ENCODE data around the gene TAF5L. TPM values are rescaled to one million over a fixed set of nuclear protein-coding genes. Genes with fewer than 3 reads are reported as not detected.

Gene TAF5L
- polyA plus RNA-seq, 1 experiment = 17.3 TPM

DNA sequence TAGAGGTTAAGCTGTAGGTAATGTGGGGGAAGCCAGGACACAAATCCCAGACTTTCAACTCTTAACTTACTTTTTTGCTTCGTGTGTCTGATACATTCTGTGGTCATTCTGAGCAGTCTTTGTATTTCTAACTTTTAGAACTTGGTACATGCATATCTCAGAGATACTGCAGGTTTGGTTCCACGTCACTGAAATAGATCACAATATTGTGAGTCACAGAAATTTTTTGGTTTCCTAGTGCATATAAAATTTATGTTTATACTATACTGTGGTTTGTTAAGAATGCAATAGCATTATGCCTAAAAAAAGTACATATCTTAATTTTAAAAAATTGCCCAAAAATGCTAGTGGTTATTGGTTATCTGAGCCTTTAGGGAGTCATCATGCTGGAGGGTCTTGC lies 3.3 kb upstream of the TAF5L start:
- CTCF ChIA-PET = interaction anchor here (0.9 to 1.0 kb wide), 2 partner anchors 70 to 71 kb away, joined by 4 read pairs; partner anchors contain the start of gene ABCB10
- no peaks in the 10 kb centered on the region for H3K27me3 ChIP-seq (ENCODE audit: control insufficient read depth, insufficient read depth, low read length)
- H3K9me3 ChIP-seq (ENCODE audit: control insufficient read depth, insufficient read depth, low read length) = peaks cover 3% of the 10 kb centered on the region; the same call in 1 of the 2 replicates
- POLR2A ChIA-PET = no interaction called here
- peak overlapping the region; percentile 25 for H3K27ac ChIP-seq (ENCODE audit: low read depth, low read length)
- TF ChIP-seq, protein P1, sequence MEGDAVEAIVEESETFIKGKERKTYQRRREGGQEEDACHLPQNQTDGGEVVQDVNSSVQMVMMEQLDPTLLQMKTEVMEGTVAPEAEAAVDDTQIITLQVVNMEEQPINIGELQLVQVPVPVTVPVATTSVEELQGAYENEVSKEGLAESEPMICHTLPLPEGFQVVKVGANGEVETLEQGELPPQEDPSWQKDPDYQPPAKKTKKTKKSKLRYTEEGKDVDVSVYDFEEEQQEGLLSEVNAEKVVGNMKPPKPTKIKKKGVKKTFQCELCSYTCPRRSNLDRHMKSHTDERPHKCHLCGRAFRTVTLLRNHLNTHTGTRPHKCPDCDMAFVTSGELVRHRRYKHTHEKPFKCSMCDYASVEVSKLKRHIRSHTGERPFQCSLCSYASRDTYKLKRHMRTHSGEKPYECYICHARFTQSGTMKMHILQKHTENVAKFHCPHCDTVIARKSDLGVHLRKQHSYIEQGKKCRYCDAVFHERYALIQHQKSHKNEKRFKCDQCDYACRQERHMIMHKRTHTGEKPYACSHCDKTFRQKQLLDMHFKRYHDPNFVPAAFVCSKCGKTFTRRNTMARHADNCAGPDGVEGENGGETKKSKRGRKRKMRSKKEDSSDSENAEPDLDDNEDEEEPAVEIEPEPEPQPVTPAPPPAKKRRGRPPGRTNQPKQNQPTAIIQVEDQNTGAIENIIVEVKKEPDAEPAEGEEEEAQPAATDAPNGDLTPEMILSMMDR (IDR thresholded peaks at IDR 0.05; ENCODE audit: low read depth, low read length) = no peak
- no peak overlapping the region for H3K4me3 ChIP-seq (ENCODE audit: low read depth, low read length)
- no peak for DNase-seq (ENCODE audit: low read depth, low spot score)

DNA sequence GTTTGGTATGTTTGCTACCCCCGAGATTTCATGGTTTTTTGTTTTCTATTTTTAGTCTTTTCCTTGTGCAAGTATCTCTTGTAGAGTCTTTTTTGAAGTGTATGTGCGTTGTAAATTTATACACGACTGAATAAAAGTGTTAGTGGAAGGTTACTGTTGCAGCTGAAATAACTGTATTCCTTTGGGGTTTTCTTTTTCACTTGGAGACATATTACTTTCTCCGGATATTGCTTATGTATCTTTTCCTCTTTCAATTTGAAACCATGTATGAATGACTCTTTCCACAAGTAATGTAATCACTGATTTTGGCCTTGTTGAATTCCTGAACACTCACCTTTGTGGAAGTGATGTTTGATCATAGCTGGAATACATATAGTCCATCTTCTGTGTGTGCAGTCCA lies 1.1 kb upstream of the TAF5L start:
- H3K4me3 ChIP-seq (ENCODE audit: low read depth, low read length) = peak overlapping the region; percentile 93
- H3K27me3 ChIP-seq (ENCODE audit: control insufficient read depth, insufficient read depth, low read length) = no peaks in the 10 kb centered on the region
- CTCF ChIA-PET = interaction anchor here (0.6 to 3.0 kb wide), 3 partner anchors 68 to 343 kb away, joined by 3 to 18 read pairs (median 4); partner anchors contain the start of gene ABCB10
- H3K27ac ChIP-seq (ENCODE audit: low read depth, low read length) = no peak overlapping the region
- POLR2A ChIA-PET = interaction anchor here (1.4 kb wide), 1 partner anchor 68 kb away, joined by 10 read pairs; the partner anchor contains the start of gene ABCB10
- TF ChIP-seq, protein P1 (IDR thresholded peaks at IDR 0.05; ENCODE audit: low read depth, low read length) = no peak
- no peak for DNase-seq (ENCODE audit: low read depth, low spot score)
- H3K9me3 ChIP-seq (ENCODE audit: control insufficient read depth, insufficient read depth, low read length) = peaks cover 3% of the 10 kb centered on the region; the same call in 1 of the 2 replicates

DNA sequence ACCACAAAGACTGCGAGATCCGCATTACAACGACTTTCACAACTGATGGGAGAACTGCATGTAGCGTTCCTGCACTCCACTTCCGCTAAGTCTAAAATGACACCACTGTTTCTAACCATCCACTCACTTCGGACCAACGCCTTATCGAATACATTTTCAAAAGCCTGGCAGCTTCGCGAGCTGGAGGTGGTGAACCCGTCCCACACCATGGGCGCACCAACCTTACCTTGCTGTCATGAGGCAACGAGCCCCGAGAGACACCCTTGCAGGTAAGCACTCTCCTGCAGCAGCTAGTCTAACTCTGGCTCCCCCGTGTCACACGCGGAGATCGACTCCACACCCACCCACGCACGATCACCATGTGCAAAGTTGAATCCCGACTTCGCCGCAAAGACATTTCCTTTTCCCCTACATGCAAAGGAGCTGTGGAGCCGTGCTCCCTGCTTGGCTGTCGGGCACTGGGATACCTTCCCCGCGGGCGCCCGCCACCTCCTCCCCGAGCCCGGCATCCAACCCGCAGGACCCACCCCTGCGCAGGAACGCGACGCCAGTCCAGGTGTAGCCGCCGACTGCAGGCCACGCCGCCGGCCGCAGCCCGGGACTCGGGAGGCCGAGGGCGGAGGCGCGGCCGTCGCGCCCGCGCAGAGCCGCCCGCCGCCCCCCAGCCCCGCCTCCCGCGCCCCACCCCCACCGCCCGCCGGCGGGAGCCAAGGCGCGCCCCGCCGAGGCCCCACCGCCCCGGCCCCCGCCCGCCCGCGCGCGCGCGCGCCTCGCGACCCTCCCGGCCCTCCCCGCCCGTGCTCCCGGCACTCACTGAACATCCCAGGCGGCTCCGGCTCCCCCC lies 629 bp downstream of the TAF5L start:
- TF ChIP-seq, protein P1 (IDR thresholded peaks at IDR 0.05; ENCODE audit: low read depth, low read length) = no peak
- Histone ChIP-seq H3K9me3 (ENCODE audit: control insufficient read depth, insufficient read depth, low read length) (peaks cover 3% of the 10 kb centered on the region; the same call in 1 of the 2 replicates), H3K27ac (ENCODE audit: low read depth, low read length) (peak overlapping the region; percentile 23), H3K27me3 (ENCODE audit: control insufficient read depth, insufficient read depth, low read length) (no peaks in the 10 kb centered on the region), H3K4me3 (ENCODE audit: low read depth, low read length) (peak overlapping the region; percentile 92)
- no peak for DNase-seq (ENCODE audit: low read depth, low spot score)
- CTCF ChIA-PET = interaction anchor here (0.6 to 2.4 kb wide), 2 partner anchors 10 to 67 kb away, joined by 3 to 15 read pairs; partner anchors contain the start of gene ABCB10
- POLR2A ChIA-PET = interaction anchor here (1.2 to 1.4 kb wide), 3 partner anchors 29 to 67 kb away, joined by 4 to 10 read pairs (median 5); partner anchors contain the start of gene ABCB10

DNA sequence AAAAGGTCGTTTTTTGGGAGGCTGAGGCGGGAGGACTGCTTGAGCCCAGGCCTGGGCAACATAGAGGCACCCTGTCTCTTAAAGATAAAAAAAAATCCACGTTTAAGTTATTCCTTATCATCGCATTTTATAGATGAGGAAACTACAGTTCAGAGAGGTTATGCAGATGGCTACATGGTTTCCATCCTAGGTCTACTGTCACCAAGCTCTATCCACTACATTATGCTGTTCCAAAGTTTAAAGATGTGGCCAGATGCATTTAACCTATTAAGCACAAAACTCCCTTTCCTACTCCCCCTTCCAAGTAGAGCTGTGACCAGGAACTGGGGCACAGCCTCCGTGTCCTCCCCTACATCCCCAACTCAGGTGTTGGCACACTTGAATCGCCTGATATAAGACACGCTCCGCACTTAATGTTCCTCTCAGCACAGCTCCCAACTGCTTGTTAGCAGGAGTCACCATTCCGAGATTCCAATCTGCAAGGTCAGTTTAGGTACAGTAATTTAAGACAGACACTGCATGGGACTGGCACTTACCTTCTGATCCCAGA lies 1.3 kb downstream of the TAF5L start:
- Histone ChIP-seq H3K27ac (ENCODE audit: low read depth, low read length) (peak overlapping the region; percentile 3), H3K27me3 (ENCODE audit: control insufficient read depth, insufficient read depth, low read length) (no peaks in the 10 kb centered on the region), H3K9me3 (ENCODE audit: control insufficient read depth, insufficient read depth, low read length) (peaks cover 3% of the 10 kb centered on the region; the same call in 1 of the 2 replicates), H3K4me3 (ENCODE audit: low read depth, low read length) (peak overlapping the region; percentile 92)
- DNase-seq (ENCODE audit: low read depth, low spot score) = no peak
- POLR2A ChIA-PET = interaction anchor here (1.2 kb wide), 1 partner anchor 66 kb away, joined by 5 read pairs; the partner anchor contains the start of gene ABCB10
- CTCF ChIA-PET = interaction anchor here (0.6 to 2.4 kb wide), 4 partner anchors 63 to 219 kb away, joined by 3 to 15 read pairs (median 4); partner anchors contain the start of gene ABCB10
- TF ChIP-seq, protein P1 (IDR thresholded peaks at IDR 0.05; ENCODE audit: low read depth, low read length) = no peak
